Activated naive CD4-positive, alpha-beta T cell treated with anti-CD3 and anti-CD28 coated beads, Interleukin-2, amount 50 U/mL, for 72 hours (primary cell): ENCODE results near the gene GBP4. TPM values are rescaled to one million over a fixed set of nuclear protein-coding genes. Genes with fewer than 3 reads are reported as not detected.

ENCODE experiments used
- ATAC-seq, 2 donors: fragments of 150-1000 bp; cut with Tn5 transposase; 2 replicates each; pipeline ENCODE4 v1.10.0; 2021; ENCODE audit warnings: mild to moderate bottlenecking in 2 of 2, moderate library complexity in 2 of 2
- DNase-seq, 2 donors: peaks; one replicate each; pipeline ENCODE4 v3.0.0; 2021 to 2022; ENCODE audit warnings: low spot score in 2 of 2
- H3K27ac Mint-ChIP-seq, 2 donors: one replicate each; pipeline ENCODE4 v1.8.0; 2022; ENCODE audit warnings: mild to moderate bottlenecking in 2 of 2, mixed read lengths in 2 of 2
- H3K36me3 Mint-ChIP-seq, 2 donors: one replicate each; pipeline ENCODE4 v1.8.0; 2022; ENCODE audit warnings: mixed read lengths in 2 of 2
- H3K9me3 Mint-ChIP-seq, 2 donors: one replicate each; pipeline ENCODE4 v1.8.0; 2022; ENCODE audit warnings: mixed read lengths in 2 of 2
- total RNA-seq, 2 donors: library from RNA; stranded (reverse); gene quantifications; one replicate each; pipeline ENCODE4 v1.2.3, GENCODE V29; 2022

The GBP4 gene
- total RNA-seq, 2 donors from 2014 or later = 32.5 to 37.2 TPM

- H3K36me3 Mint-ChIP-seq = peaks cover 2 to 3% of the 10 kb centered on the region in 2 donors
Observed at GRCh38 chr1:89143484-89143883, 55.3 kb downstream of the GBP4 start.

DNA sequence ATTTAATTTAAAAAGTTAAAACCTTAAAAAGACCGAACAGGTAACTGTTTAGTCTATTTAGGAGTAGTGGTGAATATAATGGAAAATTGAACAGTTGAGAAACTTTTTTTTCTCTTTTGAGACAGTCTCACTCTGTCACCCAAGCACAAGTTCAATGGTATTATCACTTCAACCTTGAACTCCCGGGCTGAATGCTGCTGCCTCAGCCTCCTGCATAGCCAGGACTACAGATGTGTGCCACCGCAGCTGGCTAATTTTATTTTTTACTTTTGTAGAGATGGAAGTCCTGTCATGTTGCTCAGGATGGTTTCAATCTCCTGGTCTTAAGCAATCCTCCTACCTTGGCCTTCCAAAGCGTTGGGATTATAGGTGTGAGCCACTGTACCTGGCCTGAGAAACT is 56.6 kb downstream of the GBP4 start:
- Mint-ChIP-seq H3K9me3 (peaks cover 0 to 10% of the 10 kb centered on the region in 2 donors), H3K36me3 (peaks cover 5 to 8% of the 10 kb centered on the region in 2 donors), H3K27ac (no peak overlapping the region)
- ATAC-seq (no peak), DNase-seq (no peak)

More at GRCh38 chr1:89143484-89143883, 55.3 kb downstream of the GBP4 start:
- DNase-seq = no peak
- no peak overlapping the region for H3K27ac Mint-ChIP-seq
- peaks cover 0 to 5% of the 10 kb centered on the region in 2 donors for H3K9me3 Mint-ChIP-seq
- no peak for ATAC-seq

- no peak overlapping the region for H3K27ac Mint-ChIP-seq
Observed at GRCh38 chr1:89133747-89134146, 65.0 kb downstream of the GBP4 start.

More at GRCh38 chr1:89133747-89134146, 65.0 kb downstream of the GBP4 start:
- ATAC-seq = no peak
- peaks cover 24 to 34% of the 10 kb centered on the region in 2 donors for H3K36me3 Mint-ChIP-seq
- peaks cover 16 to 29% of the 10 kb centered on the region in 2 donors for H3K9me3 Mint-ChIP-seq
- DNase-seq = no peak

Other genes with a start within 250 kb of the GBP4 start
- gene KYAT3, start 206.3 kb downstream of the GBP4 start, total RNA-seq = 10 to 100 TPM; 37.6 to 65.6 TPM
- 10 to 100 TPM; 23.7 to 27.2 TPM for gene RBMXL1, start 206.3 kb downstream of the GBP4 start, total RNA-seq
- gene GBP3, start 176.1 kb downstream of the GBP4 start, total RNA-seq = 1 to 10 TPM; 3.2 to 9.3 TPM
- 10 to 100 TPM; 51.3 to 79.2 TPM for gene GBP1, start 133.7 kb downstream of the GBP4 start, total RNA-seq
- gene GBP2, start 72.8 kb downstream of the GBP4 start, total RNA-seq = 100 to 1,000 TPM; 279 to 294 TPM
- gene GBP7, start 22.9 kb downstream of the GBP4 start, total RNA-seq = not detected
- 100 to 1,000 TPM in 1 of 2 donors, 10 to 100 TPM in 1; 86.8 to 151 TPM for gene GBP5, start 73.9 kb upstream of the GBP4 start, total RNA-seq
- gene GBP6, start 165.1 kb upstream of the GBP4 start, total RNA-seq = under 1 TPM; 0.11 to 0.31 TPM